ENCODE data around the gene USP13. TPM values are rescaled to one million over a fixed set of nuclear protein-coding genes. Genes with fewer than 3 reads are reported as not detected.
"Not testable (repeated sequence)": the region's sequence is repeated elsewhere in the genome, so short reads cannot be mapped to it uniquely, and the experiment has no call there.

The USP13 gene
- total RNA-seq, 1 experiment from 2014 or later = 14.3 TPM

GRCh38 chr3:179658606-179659005 lies 5.8 kb downstream of the USP13 start:
- DNase-seq (ENCODE audit: low read depth) = no peak

GRCh38 chr3:179660872-179661271 lies 8.0 kb downstream of the USP13 start:
- no peak for DNase-seq (ENCODE audit: low read depth)

- DNase-seq (ENCODE audit: low read depth) = no peak
Observed at GRCh38 chr3:179661777-179662176, 8.9 kb downstream of the USP13 start.

- no peak for DNase-seq (ENCODE audit: low read depth)
Observed at GRCh38 chr3:179663093-179663492, 10.3 kb downstream of the USP13 start.

- DNase-seq (ENCODE audit: low read depth) = no peak
Observed at GRCh38 chr3:179666030-179666429, 13.2 kb downstream of the USP13 start.

- DNase-seq (ENCODE audit: low read depth) = no peak
Observed at GRCh38 chr3:179666436-179667035, 13.7 kb downstream of the USP13 start.

GRCh38 chr3:179668429-179668828 lies 15.6 kb downstream of the USP13 start:
- DNase-seq (ENCODE audit: low read depth) = no peak

- no peak for DNase-seq (ENCODE audit: low read depth)
Observed at GRCh38 chr3:179670311-179670710, 17.5 kb downstream of the USP13 start.

- DNase-seq (ENCODE audit: low read depth) = no peak
Observed at GRCh38 chr3:179671309-179671708, 18.5 kb downstream of the USP13 start.

GRCh38 chr3:179671747-179672242 lies 19.0 kb downstream of the USP13 start:
- DNase-seq (ENCODE audit: low read depth) = peak; percentile 37

- peak; percentile 51 for DNase-seq (ENCODE audit: low read depth)
Observed at GRCh38 chr3:179672918-179673317, 20.1 kb downstream of the USP13 start.

GRCh38 chr3:179673523-179673922 lies 20.7 kb downstream of the USP13 start:
- no peak for DNase-seq (ENCODE audit: low read depth)

- DNase-seq (ENCODE audit: low read depth) = no peak
Observed at GRCh38 chr3:179676081-179676480, 23.2 kb downstream of the USP13 start.

GRCh38 chr3:179677884-179678283 lies 25.0 kb downstream of the USP13 start:
- DNase-seq (ENCODE audit: low read depth) = no peak

- no peak for DNase-seq (ENCODE audit: low read depth)
Observed at GRCh38 chr3:179681492-179682263, 28.8 kb downstream of the USP13 start.

- DNase-seq (ENCODE audit: low read depth) = no peak
Observed at GRCh38 chr3:179682426-179683080, 29.7 kb downstream of the USP13 start.

- not testable (repeated sequence) for DNase-seq (ENCODE audit: low read depth)
Observed at GRCh38 chr3:179683286-179683685, 30.4 kb downstream of the USP13 start.

- DNase-seq (ENCODE audit: low read depth) = peak; percentile 15
Observed at GRCh38 chr3:179687967-179688535, 35.2 kb downstream of the USP13 start.

GRCh38 chr3:179688850-179689249 lies 36.0 kb downstream of the USP13 start:
- DNase-seq (ENCODE audit: low read depth) = peak; percentile 67

GRCh38 chr3:179694731-179695130 lies 41.9 kb downstream of the USP13 start:
- no peak for DNase-seq (ENCODE audit: low read depth)

- DNase-seq (ENCODE audit: low read depth) = no peak
Observed at GRCh38 chr3:179695672-179696313, 43.0 kb downstream of the USP13 start.
